Breast epithelium (tissue), 3 donors: ENCODE measurements around the gene SOCS4.

Experiments used
- CTCF ChIP-seq, 3 donors: fragments of 450-650 bp; IDR thresholded peaks; one replicate each; pipeline ENCODE4 v1.5.1; 2016 to 2017; ENCODE audit warnings: antibody characterized with exemption in 3 of 3, mild to moderate bottlenecking in 3 of 3, moderate library complexity in 3 of 3
- POLR2A ChIP-seq: fragments of 450-650 bp; IDR thresholded peaks from one replicate; pipeline ENCODE4 v1.6.1; 2016; ENCODE audit warnings: antibody characterized with exemption, mild to moderate bottlenecking, moderate library complexity

GRCh38 chr14:55085060-55085660 is 58.1 kb downstream of the SOCS4 start:
- TF ChIP-seq CTCF (IDR thresholded peaks at IDR 0.05) (no peak), POLR2A (no peak)
